Spleen (tissue), 11 donors: Measurements from ENCODE around the gene EPS8. TPM values are rescaled to one million over a fixed set of nuclear protein-coding genes. Genes with fewer than 3 reads are reported as not detected.

Source experiments
- DNase-seq: peaks from one replicate; pipeline ENCODE4 v3.0.0-alpha.2; 2020
- H3K27ac ChIP-seq, 8 donors: fragments of 200-600 bp; sonication (generic) in 7 of 8; 1 replicate in 4 of 8; 2 replicates in 4 of 8; pipeline versions ENCODE4 v1.5.0 to v1.8.0; 2016 to 2021; ENCODE audit warnings: inconsistent platforms in 4 of 8, mild to moderate bottlenecking in 4 of 8, moderate library complexity in 1 of 8
- H3K27me3 ChIP-seq, 7 donors: fragments of 200-600 bp; sonication (generic) in 6 of 7; replicated peaks in 1 of 7; 1 replicate in 4 of 7; 2 replicates in 3 of 7; pipeline versions ENCODE4 v1.5.0 to v1.8.0; 2016 to 2021; ENCODE audit warnings: inconsistent platforms in 3 of 7, mild to moderate bottlenecking in 1 of 7
- H3K36me3 ChIP-seq, 6 donors: fragments of 200-600 bp; sonication (generic) in 5 of 6; 1 replicate in 4 of 6; 2 replicates in 2 of 6; pipeline versions ENCODE4 v1.5.0 to v1.8.0; 2016 to 2021; ENCODE audit warnings: inconsistent platforms in 2 of 6
- H3K4me1 ChIP-seq, 6 donors: fragments of 200-600 bp; sonication (generic) in 5 of 6; 1 replicate in 3 of 6; 2 replicates in 3 of 6; pipeline versions ENCODE4 v1.5.0 to v1.8.0; 2016 to 2021; ENCODE audit warnings: inconsistent platforms in 3 of 6
- H3K4me3 ChIP-seq, 8 donors: fragments of 200-600 bp; sonication (generic) in 7 of 8; 1 replicate in 4 of 8; 2 replicates in 4 of 8; pipeline versions ENCODE4 v1.5.0 to v1.8.0; 2016 to 2021; ENCODE audit warnings: inconsistent platforms in 4 of 8, mild to moderate bottlenecking in 4 of 8, moderate library complexity in 2 of 8
- H3K9me3 ChIP-seq, 8 donors: fragments of 200-600 bp; sonication (generic) in 7 of 8; 1 replicate in 4 of 8; 2 replicates in 4 of 8; pipeline versions ENCODE4 v1.5.0 to v1.8.0; 2016 to 2021; ENCODE audit warnings: inconsistent platforms in 4 of 8
- CTCF ChIP-seq, 11 experiments: fragments of 200-600 bp in 7 of 11; fragments of 450-650 bp in 4 of 11; sonication (generic) in 4 of 11; IDR thresholded peaks in 8 of 11; conservative IDR thresholded peaks in 3 of 11; 1 replicate in 7 of 11; 2 replicates in 4 of 11; pipeline versions ENCODE4 v1.4.0 to v1.8.0; 2016 to 2021; ENCODE audit warnings: antibody characterized with exemption in 11 of 11, inconsistent platforms in 4 of 11, mild to moderate bottlenecking in 1 of 11
- POLR2A ChIP-seq, 3 donors: fragments of 450-650 bp; IDR thresholded peaks; one replicate each; pipeline ENCODE4 v1.5.1; 2017; ENCODE audit warnings: antibody characterized with exemption in 3 of 3, mild to moderate bottlenecking in 1 of 3
- POLR2AphosphoS5 ChIP-seq, 3 donors: sonication (generic); formaldehyde crosslinking; IDR thresholded peaks; one replicate each; pipeline ENCODE4 v1.5.1; 2017; ENCODE audit warnings: antibody characterized with exemption in 3 of 3
- WGBS, 5 donors: extraction: QIAGEN DNeasy Blood & Tissue Kit in 3 of 5; methylation state at CpG; one replicate each; pipeline versions ENCODE4 v1.1.5 to v1.1.7; 2013 to 2018; 5-methylcytosine and 5-hydroxymethylcytosine counted together
- intact Hi-C: fragments of 100-400 bp; cut with DNase I; formaldehyde crosslinking; loops from one replicate; pipeline ENCODE4 v1.15.0; 2023; ENCODE audit warnings: low total_unique reads
- polyA plus RNA-seq, 3 donors: library from polyadenylated mRNA; stranded (reverse); fragments of 200-250 nt; gene quantifications; one replicate each; pipeline ENCODE4 v1.2.1, GENCODE V29; 2013
- total RNA-seq, 7 donors: library from RNA; depleted of rRNA in 3 of 7; stranded (reverse); fragments of >200 nt in 3 of 7; fragmentation: NEBNext Ultra II Directional in 4 of 7; extraction: Animal tissue kit (Norgen Biotek cat#: 25700) in 4 of 7; gene quantifications; one replicate each; pipeline versions ENCODE4 v1.1.0 to v1.2.1, GENCODE V29; 2016 to 2021
- donor health status: healthy with polysubstance abuse.
- donor health status: DM: no; HTN: no; CAD: no; lungs with moderate emphysema.
- donor health status: DM: no; HTN: no; CAD: no.
- donor health status: Bipolar disorder and iron deficiency.
- donor health status: healthy.
- donor health status: DM: no; HTN: no; CAD: no.
- donor health status: DM: yes; HTN: yes; CAD: no.

Gene EPS8
- total and polyA plus RNA-seq, 10 donors = 4.6 to 90.5 (median 30.9) TPM

GRCh38 chr12:15590180-15590826 is 198.9 kb downstream of the EPS8 start:
- peak; percentile 77 for DNase-seq
- Histone ChIP-seq H3K36me3 (peaks cover 0 to 31% (median 0%) of the 10 kb centered on the region in 6 donors), H3K4me3 (peak overlapping the region in 3 of 8 donors; percentile 1 to 49 (median 15)), H3K4me1 (peaks cover 3 to 11% (median 8%) of the 10 kb centered on the region in 6 donors), H3K9me3 (no peaks in the 10 kb centered on the region), H3K27ac (no peak overlapping the region), H3K27me3 (peaks cover 0 to 13% (median 0%) of the 10 kb centered on the region in 7 donors)
- no peak for TF ChIP-seq POLR2AphosphoS5 (IDR thresholded peaks at IDR 0.05)
- peak; percentile 66 to 89 (median 85) for TF ChIP-seq CTCF (IDR thresholded peaks at IDR 0.05 in 8 of 11, conservative IDR thresholded peaks at IDR 0.05 in 3 of 11)
- 10 to 22% (median 18%) methylated on average over 16 of the region's 16 CpGs for WGBS, 5 donors
- intact Hi-C loops = loop anchor here (5.0 kb wide), 1 partner anchor 267 kb away; no protein-coding TSS in a partner anchor

- Histone ChIP-seq H3K9me3 (no peaks in the 10 kb centered on the region), H3K4me1 (peaks cover 3 to 11% (median 8%) of the 10 kb centered on the region in 6 donors), H3K27ac (no peak overlapping the region), H3K36me3 (peaks cover 0 to 25% (median 0%) of the 10 kb centered on the region in 6 donors), H3K27me3 (peaks cover 0 to 13% (median 0%) of the 10 kb centered on the region in 7 donors), H3K4me3 (peak overlapping the region in 1 of 8 donors; percentile 49)
- intact Hi-C loops = loop anchor here (5.0 to 10.0 kb wide), 2 partner anchors 55 to 268 kb away; no protein-coding TSS in a partner anchor
- no peak for TF ChIP-seq POLR2AphosphoS5 (IDR thresholded peaks at IDR 0.05)
- TF ChIP-seq CTCF (IDR thresholded peaks at IDR 0.05 in 8 of 11, conservative IDR thresholded peaks at IDR 0.05 in 3 of 11) = no peak
- TF ChIP-seq POLR2A (IDR thresholded peaks at IDR 0.05) = no peak
- WGBS, 5 donors = 75 to 87% (median 81%) methylated on average over 8 of the region's 8 CpGs
- no peak for DNase-seq
These were observed 199.7 kb downstream of the EPS8 start for GRCh38 chr12:15589328-15590032.

GRCh38 chr12:15584366-15585041 is 204.7 kb downstream of the EPS8 start:
- no peak for DNase-seq
- no peak for TF ChIP-seq POLR2AphosphoS5 (IDR thresholded peaks at IDR 0.05)
- peak; percentile 9 to 70 (median 57) for TF ChIP-seq CTCF (IDR thresholded peaks at IDR 0.05 in 8 of 11, conservative IDR thresholded peaks at IDR 0.05 in 3 of 11)
- no peak for TF ChIP-seq POLR2A (IDR thresholded peaks at IDR 0.05)
- H3K36me3 ChIP-seq = peaks cover 0 to 52% (median 0%) of the 10 kb centered on the region in 6 donors
- intact Hi-C loops = loop anchor here (10.0 kb wide), 1 partner anchor 50 kb away; no protein-coding TSS in a partner anchor
- H3K4me3 ChIP-seq = no peak overlapping the region
- 32 to 39% (median 37%) methylated on average over 3 of the region's 3 CpGs for WGBS, 5 donors
- no peaks in the 10 kb centered on the region for H3K9me3 ChIP-seq
- H3K27ac ChIP-seq = no peak overlapping the region
- no peaks in the 10 kb centered on the region for H3K27me3 ChIP-seq
- no peaks in the 10 kb centered on the region for H3K4me1 ChIP-seq
